Caco-2 (cell line): ENCODE results near the gene ZNF106. TPM values are rescaled to one million over a fixed set of nuclear protein-coding genes. Genes with fewer than 3 reads are reported as not detected.

Experiments
- BruUV-seq: library from RNA; stranded (reverse); fragments of 400-500 nt; replicated peaks from 2 replicates; lab custom pipeline; 2021; lab: Mats Ljungman, UMichigan
- CTCF ChIA-PET: fragments of 300-600 bp; sonication (Branson Sonifier 250); formaldehyde crosslinking; loops from one replicate; lab custom pipeline; 2022; ENCODE audit warnings: antibody characterized with exemption; lab: Charles Lee
- POLR2A ChIA-PET: fragments of 300-600 bp; sonication (Branson Sonifier 250); formaldehyde crosslinking; loops from one replicate; lab custom pipeline; 2022; ENCODE audit warnings: antibody characterized with exemption; lab: Charles Lee
- DNase-seq, 2 experiments: peaks; one replicate each; pipeline versions ENCODE4 v3.0.0 to v3.0.0-alpha.2; 2020 to 2022
- H3K27me3 ChIP-seq: replicated peaks from 2 replicates; pipeline ENCODE4 v1.6.0; 2011; ENCODE audit warnings: low read length; ENCODE audit not compliant: control insufficient read depth, insufficient read depth
- H3K36me3 ChIP-seq: 2 replicates; pipeline ENCODE4 v1.5.1; 2011; ENCODE audit warnings: low read length; ENCODE audit not compliant: control insufficient read depth, insufficient read depth
- H3K4me1 ChIP-seq: fragments of 250-450 bp; sonication (Bioruptor Pico); 2 replicates; pipeline ENCODE4 v1.5.1; 2020; ENCODE audit warnings: mild to moderate bottlenecking
- H3K4me3 ChIP-seq: 2 replicates; pipeline ENCODE4 v1.5.1; 2011; ENCODE audit warnings: low read depth, mild to moderate bottlenecking, control low read depth, low read length
- H3K9me3 ChIP-seq: fragments of 250-450 bp; sonication (Bioruptor Pico); 2 replicates; pipeline ENCODE4 v1.5.1; 2020; ENCODE audit warnings: mild to moderate bottlenecking, moderate library complexity
- H3K27ac Mint-ChIP-seq: one replicate; pipeline ENCODE4 v1.8.0; 2022; ENCODE audit warnings: mixed read lengths; ENCODE audit not compliant: unreplicated experiment
- H3K27me3 Mint-ChIP-seq: one replicate; pipeline ENCODE4 v1.8.0; 2022; ENCODE audit warnings: mixed read lengths; ENCODE audit not compliant: insufficient read depth, unreplicated experiment
- H3K36me3 Mint-ChIP-seq: one replicate; pipeline ENCODE4 v1.8.0; 2022; ENCODE audit warnings: mild to moderate bottlenecking, mixed read lengths; ENCODE audit not compliant: insufficient read depth, unreplicated experiment
- H3K4me1 Mint-ChIP-seq: one replicate; pipeline ENCODE4 v1.8.0; 2022; ENCODE audit warnings: low read depth, mixed read lengths; ENCODE audit not compliant: unreplicated experiment
- H3K4me3 Mint-ChIP-seq: one replicate; pipeline ENCODE4 v1.8.0; 2022; ENCODE audit warnings: mild to moderate bottlenecking, moderate library complexity, mixed read lengths; ENCODE audit not compliant: unreplicated experiment
- H3K9me3 Mint-ChIP-seq: one replicate; pipeline ENCODE4 v1.8.0; 2022; ENCODE audit warnings: mixed read lengths; ENCODE audit not compliant: unreplicated experiment
- CTCF ChIP-seq, 2 experiments: fragments of 200-600 bp in 1 of 2; IDR thresholded peaks; 1 replicate in 1 of 2; 2 replicates in 1 of 2; pipeline versions ENCODE4 v1.5.1 to v1.8.0; 2011 to 2022; ENCODE audit warnings: antibody characterized with exemption in 1 of 2, control low read depth in 1 of 2, inconsistent platforms in 1 of 2, low read depth in 1 of 2, low read length in 1 of 2, mild to moderate bottlenecking in 1 of 2, moderate library complexity in 1 of 2; ENCODE audit not compliant: insufficient read depth in 1 of 2, severe bottlenecking in 1 of 2, unreplicated experiment in 1 of 2
- intact Hi-C: fragments of 100-400 bp; cut with micrococcal nuclease; formaldehyde crosslinking; loops from one replicate; pipeline ENCODE4 v1.10.0; 2022; ENCODE audit not compliant: unreplicated experiment
- total RNA-seq: library from RNA; stranded (reverse); gene quantifications from 2 replicates; pipeline ENCODE4 v1.2.3, GENCODE V29; 2022

The ZNF106 gene
- total RNA-seq, 1 experiment from 2014 or later, result 47.8 TPM

- no TSS peak for BruUV-seq
- Histone ChIP-seq H3K36me3 (no peaks in the 10 kb centered on the region), H3K4me1 (peaks cover 17% of the 10 kb centered on the region), H3K9me3 (no peaks in the 10 kb centered on the region), H3K27me3 (no peaks in the 10 kb centered on the region), H3K4me3 (no peak overlapping the region)
- POLR2A ChIA-PET, result no interaction called here
- no peak for DNase-seq
- CTCF ChIA-PET, result no interaction called here
- Mint-ChIP-seq H3K36me3 (peaks cover 22% of the 10 kb centered on the region), H3K27ac (no peak overlapping the region), H3K4me3 (no peak overlapping the region), H3K9me3 (no peaks in the 10 kb centered on the region), H3K27me3 (no peaks in the 10 kb centered on the region), H3K4me1 (peaks cover 4% of the 10 kb centered on the region)
- intact Hi-C loops, result no loop called here
- no peak for TF ChIP-seq CTCF (IDR thresholded peaks at IDR 0.05; ENCODE audit: insufficient read depth in 1 of 2, low read depth in 1 of 2, low read length in 1 of 2, severe bottlenecking in 1 of 2, unreplicated experiment in 1 of 2)
Measured at GRCh38 chr15:42503825-42504224, 12.9 kb upstream of the ZNF106 start.

- H3K4me1 Mint-ChIP-seq, result peaks cover 18% of the 10 kb centered on the region
- Histone ChIP-seq H3K4me1 (peaks cover 28% of the 10 kb centered on the region), H3K9me3 (no peaks in the 10 kb centered on the region), H3K4me3 (no peak overlapping the region), H3K36me3 (no peaks in the 10 kb centered on the region), H3K27me3 (no peaks in the 10 kb centered on the region)
- no peaks in the 10 kb centered on the region for H3K9me3 Mint-ChIP-seq
- H3K27me3 Mint-ChIP-seq, result no peaks in the 10 kb centered on the region
- ChIA-PET POLR2A (no interaction called here), CTCF (no interaction called here)
- H3K36me3 Mint-ChIP-seq, result peaks cover 27% of the 10 kb centered on the region
- no TSS peak for BruUV-seq
- no peak for DNase-seq
- no peak overlapping the region for H3K27ac Mint-ChIP-seq
- intact Hi-C loops, result no loop called here
- TF ChIP-seq CTCF (IDR thresholded peaks at IDR 0.05; ENCODE audit: insufficient read depth in 1 of 2, low read depth in 1 of 2, low read length in 1 of 2, severe bottlenecking in 1 of 2, unreplicated experiment in 1 of 2), result no peak
- no peak overlapping the region for H3K4me3 Mint-ChIP-seq
Measured at GRCh38 chr15:42502477-42502876, 11.5 kb upstream of the ZNF106 start.

GRCh38 chr15:42499858-42500609 is 9.1 kb upstream of the ZNF106 start:
- no peaks in the 10 kb centered on the region for H3K27me3 ChIP-seq
- H3K4me3 Mint-ChIP-seq, result no peak overlapping the region
- intact Hi-C loops, result loop anchor here (10.0 kb wide), 1 partner anchor 155 kb away; no protein-coding TSS in a partner anchor
- H3K27ac Mint-ChIP-seq, result peak overlapping the region; percentile 45
- ChIA-PET CTCF (no interaction called here), POLR2A (interaction anchor here (0.6 kb wide), 1 partner anchor 48 kb away, joined by 4 read pairs; no protein-coding TSS in a partner anchor)
- H3K9me3 ChIP-seq, result no peaks in the 10 kb centered on the region
- H3K36me3 ChIP-seq, result no peaks in the 10 kb centered on the region
- BruUV-seq, result no TSS peak
- no peak for DNase-seq
- TF ChIP-seq CTCF (IDR thresholded peaks at IDR 0.05; ENCODE audit: insufficient read depth in 1 of 2, low read depth in 1 of 2, low read length in 1 of 2, severe bottlenecking in 1 of 2, unreplicated experiment in 1 of 2), result no peak
- peaks cover 33% of the 10 kb centered on the region for H3K36me3 Mint-ChIP-seq
- H3K4me1 ChIP-seq, result peaks cover 27% of the 10 kb centered on the region
- peaks cover 31% of the 10 kb centered on the region for H3K4me1 Mint-ChIP-seq
- no peaks in the 10 kb centered on the region for H3K9me3 Mint-ChIP-seq
- no peak overlapping the region for H3K4me3 ChIP-seq
- H3K27me3 Mint-ChIP-seq, result no peaks in the 10 kb centered on the region
